AML-193 (cell line): ENCODE measurements around the gene FRMD1.

ENCODE experiments used
- DNase-seq, 2 experiments: peaks; one replicate each; lab custom pipeline; 2025; lab: John Stamatoyannopoulos, UW

The FRMD1 gene

GRCh38 chr6:168042426-168043192 lies 36.4 kb downstream of the FRMD1 start:
- DNase-seq, result no peak

- no peak for DNase-seq
These were observed 37.1 kb downstream of the FRMD1 start for GRCh38 chr6:168041928-168042327.

- no peak for DNase-seq
These were observed 38.0 kb downstream of the FRMD1 start for GRCh38 chr6:168040856-168041496.

- DNase-seq, result no peak
These were observed 39.2 kb downstream of the FRMD1 start for GRCh38 chr6:168039849-168040248.

DNA sequence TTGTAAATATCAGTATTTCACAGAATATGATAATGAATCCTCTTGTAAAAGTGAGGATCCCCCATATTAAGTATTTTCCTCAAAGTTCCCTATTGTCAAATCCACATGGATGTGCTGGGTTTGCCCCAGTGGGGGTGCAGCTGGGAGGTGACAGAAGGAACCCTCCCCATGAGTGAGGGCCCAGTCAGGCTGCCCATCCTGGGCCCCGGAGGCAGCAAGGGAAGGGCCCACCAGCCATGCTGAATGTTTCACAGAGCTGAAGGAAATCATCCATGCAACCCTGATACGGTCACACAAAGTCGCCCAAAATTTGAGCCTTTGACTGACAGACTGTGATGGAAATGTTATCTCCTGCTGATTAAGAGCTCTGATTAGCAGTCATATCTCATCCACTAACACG lies 39.7 kb downstream of the FRMD1 start:
- DNase-seq, result no peak

DNA sequence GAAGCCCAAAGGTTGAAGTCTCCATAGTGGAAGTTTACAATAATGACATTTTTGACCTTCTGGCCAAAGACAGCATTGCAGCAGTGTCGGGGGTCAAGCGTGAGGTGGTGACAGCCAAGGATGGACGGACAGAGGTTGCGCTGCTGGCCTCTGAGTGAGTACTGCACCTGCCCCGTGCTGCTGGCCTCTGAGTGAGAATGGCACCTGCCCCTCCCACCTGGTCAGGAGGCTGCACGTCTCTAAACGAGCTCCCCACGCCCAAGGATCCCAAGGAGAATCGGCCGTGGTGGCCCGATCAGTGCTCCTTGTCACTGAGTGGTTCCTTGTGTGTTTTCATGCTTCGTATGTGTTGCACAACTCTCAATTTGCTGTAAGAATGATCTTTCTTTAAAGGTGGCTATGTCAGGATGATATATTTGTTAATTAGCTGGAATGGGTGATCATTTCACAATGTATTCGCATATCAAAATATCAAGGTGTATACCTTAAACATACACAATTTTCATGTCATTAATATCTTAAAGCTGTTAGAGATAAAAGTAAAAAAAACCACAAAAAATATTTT lies 40.4 kb downstream of the FRMD1 start:
- DNase-seq, result no peak

DNA sequence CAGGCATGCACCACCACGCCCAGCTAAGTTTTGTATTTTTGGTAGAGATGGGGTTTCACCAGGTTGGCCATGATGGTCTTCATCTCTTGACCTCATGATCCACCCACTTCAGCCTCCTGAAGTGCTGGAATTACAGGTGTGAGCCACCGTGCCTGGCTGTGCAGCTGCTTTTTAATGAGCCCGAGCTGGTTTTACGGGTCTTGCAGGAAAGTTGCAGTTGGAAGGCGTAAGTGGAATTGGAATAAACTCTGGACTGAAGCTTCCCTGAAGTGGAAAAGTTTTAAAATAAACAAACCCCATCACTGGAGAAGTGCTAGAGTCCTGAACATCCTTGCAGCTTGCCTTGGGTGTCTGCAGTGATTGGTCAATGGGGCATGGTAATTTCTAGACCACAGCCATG lies 41.2 kb downstream of the FRMD1 start:
- no peak for DNase-seq

DNA sequence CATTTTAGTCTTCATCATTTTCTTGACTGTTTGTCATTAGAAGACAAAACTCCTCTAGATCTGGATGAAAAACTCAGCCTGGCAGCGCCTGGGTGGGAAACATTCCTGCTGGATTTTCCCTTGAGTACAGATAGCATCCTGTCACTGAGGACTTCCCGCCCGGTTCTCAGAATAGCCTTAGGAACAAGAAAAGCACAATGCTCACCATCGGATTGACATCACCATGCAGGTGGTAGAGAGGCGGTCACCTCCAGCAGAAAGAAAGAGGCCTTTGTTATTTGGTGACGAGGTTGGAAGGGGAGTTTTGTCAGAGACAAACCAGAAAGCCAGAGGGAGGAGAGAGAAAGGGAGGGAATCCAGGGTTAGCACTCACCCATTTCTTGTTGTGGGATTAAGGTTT lies 41.8 kb downstream of the FRMD1 start:
- no peak for DNase-seq

DNA sequence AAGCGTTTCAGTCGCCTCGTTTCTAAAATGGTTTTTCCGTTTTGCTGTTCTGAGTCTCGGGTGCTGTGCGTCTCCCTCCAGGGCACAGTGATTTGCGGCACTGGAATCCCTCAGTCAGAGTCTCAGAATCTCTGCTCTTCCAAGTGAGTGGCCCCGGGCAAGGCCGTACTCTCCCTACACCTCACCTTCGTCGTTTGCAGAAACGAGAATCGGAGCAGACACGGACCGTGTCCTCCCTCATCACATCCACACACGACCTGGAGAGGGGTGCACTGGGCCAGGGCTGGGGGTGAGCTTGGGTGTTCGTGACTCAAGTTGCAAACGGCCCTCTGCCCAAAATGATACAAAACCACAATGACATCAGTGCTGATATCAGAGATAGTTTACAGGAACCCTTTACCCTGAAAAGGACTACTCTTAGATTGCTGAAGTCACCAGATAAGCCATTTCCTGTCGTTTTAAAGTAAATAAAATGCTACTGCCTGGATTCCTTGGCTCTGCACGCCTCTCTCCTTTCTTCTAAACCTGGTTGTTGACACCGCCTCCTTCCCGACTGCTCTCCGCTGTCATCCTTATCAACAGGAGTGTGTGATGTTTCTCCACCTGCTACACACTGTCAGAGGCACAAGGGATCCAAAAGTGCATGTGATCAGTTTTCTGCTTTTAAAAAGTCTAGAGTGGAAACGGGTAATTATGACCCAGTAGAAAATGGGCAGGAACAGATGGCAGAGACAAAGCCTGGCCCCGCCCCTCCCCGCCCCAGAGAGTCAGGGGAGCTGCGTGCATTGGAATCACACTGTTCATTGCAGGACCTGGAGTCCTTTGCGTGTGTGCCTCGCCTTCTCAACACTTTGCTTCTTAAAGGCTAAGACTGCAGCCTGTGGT lies 43.1 kb downstream of the FRMD1 start:
- no peak for DNase-seq

DNA sequence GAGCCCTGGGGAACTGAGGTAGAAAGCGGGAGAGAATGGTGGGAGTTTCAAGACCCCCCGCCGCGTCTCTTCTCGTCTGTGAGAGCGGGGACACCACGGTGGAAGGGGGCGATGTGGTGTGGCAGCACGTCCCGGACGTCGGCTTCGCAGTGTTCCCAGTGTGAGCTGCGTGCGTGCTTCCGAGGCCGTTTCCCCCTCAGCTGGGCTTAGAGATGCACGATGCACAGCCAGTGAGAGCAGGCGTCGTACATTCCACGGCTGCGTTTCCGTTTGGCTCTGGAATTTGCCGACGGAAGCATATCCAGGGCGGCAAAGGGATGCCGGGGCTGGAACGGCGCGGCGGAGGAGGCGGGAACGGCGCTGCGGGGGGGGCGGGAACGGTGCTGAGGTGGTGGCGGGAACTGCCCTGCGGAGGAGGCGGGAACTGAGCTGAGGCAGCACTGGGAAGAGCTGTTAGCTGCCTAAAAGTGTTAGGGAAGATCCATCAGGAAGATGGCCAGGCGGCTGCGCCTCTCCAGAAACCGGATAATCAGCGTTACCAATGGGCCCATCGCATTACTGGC lies 43.8 kb downstream of the FRMD1 start:
- no peak for DNase-seq

- DNase-seq, result no peak
These were observed 44.5 kb downstream of the FRMD1 start for GRCh38 chr6:168034537-168034936.

DNA sequence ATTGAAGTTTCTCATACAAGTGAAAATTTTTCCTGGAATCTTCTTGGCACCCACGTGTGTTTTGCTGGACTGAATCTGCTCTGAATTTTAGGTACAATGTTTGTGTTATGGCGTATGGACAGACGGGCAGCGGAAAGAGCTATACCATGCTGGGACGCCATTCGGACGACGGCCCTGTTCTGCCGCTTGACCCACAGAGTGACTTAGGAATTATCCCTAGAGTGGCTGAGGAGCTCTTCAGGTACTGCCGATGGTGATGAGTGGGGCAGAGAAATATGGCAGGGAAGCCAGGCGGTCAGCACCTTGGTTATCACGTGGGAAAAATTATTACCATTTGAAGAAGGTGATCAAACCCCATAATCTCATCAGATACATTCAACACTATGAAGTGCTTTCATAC lies 45.2 kb downstream of the FRMD1 start:
- no peak for DNase-seq

- DNase-seq, result no peak
These were observed 46.8 kb downstream of the FRMD1 start for GRCh38 chr6:168032005-168032760.

DNA sequence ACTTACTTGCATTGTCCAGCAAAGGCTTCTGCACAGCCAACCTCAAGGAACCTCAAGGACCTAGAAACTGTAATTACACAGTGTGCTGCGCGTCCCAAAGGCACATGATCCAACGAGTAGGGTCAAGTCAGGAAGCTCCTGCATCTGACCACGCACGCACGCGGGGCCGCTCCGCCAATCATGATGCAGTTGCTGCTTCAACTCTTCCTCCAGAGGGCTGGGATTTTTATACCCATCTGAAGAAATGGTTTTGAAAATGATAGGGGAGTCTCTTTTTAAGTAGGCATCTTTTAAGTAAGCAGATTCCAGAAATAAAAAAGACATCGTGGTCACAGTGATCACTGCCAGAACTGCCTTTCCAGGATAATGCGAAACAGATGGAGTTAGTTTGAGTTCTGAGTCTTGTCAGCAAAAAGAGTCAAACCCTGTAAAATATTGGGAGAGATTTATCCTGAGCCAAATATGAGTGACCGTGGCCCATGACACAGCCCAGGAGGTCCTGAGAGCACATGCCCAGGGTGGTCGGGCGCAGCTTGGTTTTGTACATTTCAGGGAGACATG lies 47.5 kb downstream of the FRMD1 start:
- DNase-seq, result no peak

DNA sequence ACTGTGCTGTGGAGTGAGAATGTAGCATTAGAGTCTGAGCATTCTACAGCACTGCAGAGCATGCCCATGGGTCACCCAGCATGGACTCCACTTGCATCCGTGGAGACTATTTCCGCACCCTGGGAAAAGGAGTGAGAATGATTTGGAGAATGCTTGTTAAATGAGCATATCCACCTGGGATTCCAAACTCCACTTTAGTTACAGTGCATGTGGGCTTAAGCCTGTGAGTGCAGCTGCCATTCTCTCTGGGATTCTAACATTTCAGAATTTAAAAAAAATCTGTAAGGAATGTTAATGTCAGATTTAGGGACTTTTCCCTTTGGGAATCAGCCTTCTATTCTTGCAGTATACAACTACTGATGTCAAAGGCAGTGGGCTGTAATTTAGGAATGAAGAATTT lies 48.1 kb downstream of the FRMD1 start:
- no peak for DNase-seq

- no peak for DNase-seq
These were observed 48.7 kb downstream of the FRMD1 start for GRCh38 chr6:168030218-168030746.

DNA sequence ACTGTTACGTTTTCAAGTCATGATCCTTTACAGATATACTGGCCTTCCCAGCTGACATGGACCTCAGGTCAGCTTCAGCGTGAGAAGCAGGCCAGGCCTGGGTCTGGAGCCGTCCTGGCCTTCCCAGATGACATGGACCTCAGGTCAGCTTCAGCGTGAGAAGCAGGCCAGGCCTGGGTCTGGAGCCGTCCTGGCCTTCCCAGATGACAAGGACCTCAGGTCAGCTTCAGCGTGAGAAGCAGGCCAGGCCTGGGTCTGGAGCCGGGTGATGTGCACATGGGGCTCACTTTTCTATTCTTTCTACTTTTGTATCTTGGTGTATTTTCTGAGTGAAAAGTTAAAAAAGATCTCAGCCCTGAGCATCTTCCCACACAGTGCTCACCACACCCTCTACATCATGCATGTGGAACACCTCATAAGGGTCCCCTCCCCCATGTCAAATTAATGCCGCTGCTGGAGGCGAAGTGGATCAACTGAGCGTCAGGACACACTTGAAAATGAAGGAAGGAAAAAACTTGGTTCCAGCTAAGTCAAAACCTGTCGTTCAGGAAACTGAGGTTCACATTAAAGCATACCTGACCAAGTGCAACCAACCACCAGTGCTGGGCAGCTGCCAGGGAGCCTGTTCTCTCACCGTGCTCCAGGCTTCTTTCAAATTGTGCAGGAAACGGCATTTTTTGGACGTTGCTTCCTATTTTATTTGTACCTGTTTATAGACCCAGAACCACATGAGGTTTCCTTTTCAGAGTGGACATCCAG lies 49.4 kb downstream of the FRMD1 start:
- DNase-seq, result no peak

DNA sequence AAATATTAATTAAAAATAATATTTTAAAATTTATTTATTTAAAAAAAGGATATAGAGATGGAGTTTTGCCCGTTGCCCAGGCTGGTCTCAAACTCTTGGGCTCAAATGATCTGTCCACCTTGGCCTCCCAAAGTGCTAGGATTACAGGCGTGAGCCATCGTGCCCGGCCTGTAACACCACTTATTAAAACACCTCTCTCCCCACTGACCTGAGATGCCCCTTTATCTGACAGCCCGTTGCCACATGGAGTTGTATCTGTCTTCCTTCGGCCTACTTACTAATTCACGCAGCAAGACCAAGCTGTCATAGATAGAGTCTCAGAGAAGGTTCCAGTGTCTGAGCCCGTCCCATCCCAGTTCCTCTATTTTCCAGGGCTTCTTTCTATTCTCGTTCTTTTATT lies 50.8 kb downstream of the FRMD1 start:
- no peak for DNase-seq

DNA sequence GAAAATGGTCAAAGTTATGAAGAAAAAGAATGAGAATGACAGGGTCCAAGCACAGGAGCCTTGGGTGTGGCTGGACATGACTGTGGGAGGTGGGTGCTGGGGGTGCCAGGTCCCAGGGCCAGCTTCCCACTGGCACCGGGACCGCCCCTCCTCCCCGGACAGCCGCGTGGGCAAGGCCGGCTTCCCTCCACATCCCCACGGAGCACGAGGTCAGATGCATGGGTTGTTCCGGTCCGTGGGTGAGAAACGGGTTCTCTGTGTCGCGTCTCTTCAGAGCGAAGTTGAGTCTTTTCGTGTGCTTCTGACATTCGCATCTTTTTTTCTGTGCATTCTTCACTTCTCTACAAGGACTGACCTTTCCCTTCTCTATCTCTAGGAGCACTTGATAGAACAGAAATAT lies 51.5 kb downstream of the FRMD1 start:
- no peak for DNase-seq

- DNase-seq, result no peak
These were observed 52.1 kb downstream of the FRMD1 start for GRCh38 chr6:168026925-168027324.
